ENCODE data around the gene TALDO1.
A peak's percentile ranks its signal among the peaks of the same experiment; 100 is the strongest.

TALDO1 gene

DNA sequence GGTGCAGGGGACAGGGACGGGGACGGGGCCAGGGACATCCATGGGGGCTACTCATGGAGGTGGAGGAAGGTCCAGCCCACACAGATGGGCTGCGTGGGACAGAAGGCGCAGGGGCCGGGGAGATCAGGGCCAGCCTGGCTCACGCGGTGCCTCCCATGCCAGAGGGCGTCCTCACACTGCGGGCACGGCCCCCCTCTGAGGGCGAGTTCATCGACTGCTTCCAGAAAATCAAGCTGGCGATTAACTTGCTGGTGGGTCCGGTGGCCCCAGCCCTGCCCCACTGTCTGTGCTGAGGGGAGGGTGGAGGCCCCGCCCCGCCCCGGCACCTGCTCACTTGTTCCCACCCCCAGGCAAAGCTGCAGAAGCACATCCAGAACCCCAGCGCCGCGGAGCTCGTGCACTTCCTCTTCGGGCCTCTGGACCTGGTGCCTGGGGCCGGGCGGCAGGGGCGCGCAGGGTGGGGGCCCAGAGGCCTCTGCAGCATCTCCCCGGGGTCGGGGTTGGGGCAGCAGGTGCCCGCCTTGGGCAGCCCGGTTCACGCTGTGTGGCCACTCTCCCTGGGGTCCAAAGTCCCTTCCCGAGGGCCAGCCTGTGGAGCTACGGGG is 25.4 kb upstream of the TALDO1 start:
- H3K79me2 ChIP-seq (ENCODE audit: insufficient read depth, low read length), result no peaks in the 10 kb centered on the region
- no peaks in the 10 kb centered on the region for H4K20me1 ChIP-seq (ENCODE audit: insufficient read depth, low read length, poor library complexity, severe bottlenecking)
- H2AFZ ChIP-seq (ENCODE audit: low read length), result no peak overlapping the region
- TF ChIP-seq, protein P1, sequence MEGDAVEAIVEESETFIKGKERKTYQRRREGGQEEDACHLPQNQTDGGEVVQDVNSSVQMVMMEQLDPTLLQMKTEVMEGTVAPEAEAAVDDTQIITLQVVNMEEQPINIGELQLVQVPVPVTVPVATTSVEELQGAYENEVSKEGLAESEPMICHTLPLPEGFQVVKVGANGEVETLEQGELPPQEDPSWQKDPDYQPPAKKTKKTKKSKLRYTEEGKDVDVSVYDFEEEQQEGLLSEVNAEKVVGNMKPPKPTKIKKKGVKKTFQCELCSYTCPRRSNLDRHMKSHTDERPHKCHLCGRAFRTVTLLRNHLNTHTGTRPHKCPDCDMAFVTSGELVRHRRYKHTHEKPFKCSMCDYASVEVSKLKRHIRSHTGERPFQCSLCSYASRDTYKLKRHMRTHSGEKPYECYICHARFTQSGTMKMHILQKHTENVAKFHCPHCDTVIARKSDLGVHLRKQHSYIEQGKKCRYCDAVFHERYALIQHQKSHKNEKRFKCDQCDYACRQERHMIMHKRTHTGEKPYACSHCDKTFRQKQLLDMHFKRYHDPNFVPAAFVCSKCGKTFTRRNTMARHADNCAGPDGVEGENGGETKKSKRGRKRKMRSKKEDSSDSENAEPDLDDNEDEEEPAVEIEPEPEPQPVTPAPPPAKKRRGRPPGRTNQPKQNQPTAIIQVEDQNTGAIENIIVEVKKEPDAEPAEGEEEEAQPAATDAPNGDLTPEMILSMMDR (conservative IDR thresholded peaks at IDR 0.05; ENCODE audit: low read length), result no peak
- TF ChIP-seq EZH2phosphoT487 (IDR thresholded peaks at IDR 0.05; ENCODE audit: borderline replicate concordance), result no peak
- no peaks in the 10 kb centered on the region for H3K9me2 ChIP-seq (replicated peaks; ENCODE audit: low read depth, low read length)
- H3K27me3 ChIP-seq (ENCODE audit: insufficient read depth, low read length, poor library complexity, severe bottlenecking), result no peaks in the 10 kb centered on the region
- no peak overlapping the region for H3K9ac ChIP-seq (ENCODE audit: low read depth, low read length, poor library complexity, severe bottlenecking)
- no peaks in the 10 kb centered on the region for H3K9me3 ChIP-seq (ENCODE audit: insufficient read depth, low read depth, low read length)
- no peaks in the 10 kb centered on the region for H3F3A ChIP-seq (ENCODE audit: low read depth)
- H3K4me3 ChIP-seq (ENCODE audit: low read length, poor library complexity, severe bottlenecking), result no peak overlapping the region
- no peaks in the 10 kb centered on the region for H3K36me3 ChIP-seq (ENCODE audit: insufficient read depth, low read length)
- H3K4me2 ChIP-seq (ENCODE audit: low read depth, low read length, poor library complexity, severe bottlenecking), result no peak overlapping the region
- H3K4me1 ChIP-seq (ENCODE audit: insufficient read depth, low read length, poor library complexity, severe bottlenecking), result peaks cover 3% of the 10 kb centered on the region

DNA sequence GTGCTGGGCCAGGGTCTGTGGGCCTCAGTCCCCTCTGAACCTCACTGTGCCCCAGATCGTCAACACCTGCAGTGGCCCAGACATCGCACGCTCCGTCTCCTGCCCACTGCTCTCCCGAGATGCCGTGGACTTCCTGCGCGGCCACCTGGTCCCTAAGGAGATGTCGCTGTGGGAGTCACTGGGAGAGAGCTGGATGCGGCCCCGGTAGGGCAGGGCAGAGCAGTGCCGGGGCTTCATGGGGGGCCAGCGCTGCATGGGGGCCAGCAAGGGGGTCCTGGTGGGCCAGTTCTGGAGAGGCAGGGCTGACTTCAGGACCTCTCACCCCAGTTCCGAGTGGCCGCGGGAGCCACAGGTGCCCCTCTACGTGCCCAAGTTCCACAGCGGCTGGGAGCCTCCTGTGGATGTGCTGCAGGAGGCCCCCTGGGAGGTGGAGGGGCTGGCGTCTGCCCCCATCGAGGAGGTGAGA is 24.9 kb upstream of the TALDO1 start:
- no peak overlapping the region for H3K4me3 ChIP-seq (ENCODE audit: low read length, poor library complexity, severe bottlenecking)
- TF ChIP-seq, protein P1 (conservative IDR thresholded peaks at IDR 0.05; ENCODE audit: low read length), result no peak
- no peak for TF ChIP-seq EZH2phosphoT487 (IDR thresholded peaks at IDR 0.05; ENCODE audit: borderline replicate concordance)
- no peaks in the 10 kb centered on the region for H3F3A ChIP-seq (ENCODE audit: low read depth)
- no peaks in the 10 kb centered on the region for H3K36me3 ChIP-seq (ENCODE audit: insufficient read depth, low read length)
- H3K9me3 ChIP-seq (ENCODE audit: insufficient read depth, low read depth, low read length), result no peaks in the 10 kb centered on the region
- no peaks in the 10 kb centered on the region for H4K20me1 ChIP-seq (ENCODE audit: insufficient read depth, low read length, poor library complexity, severe bottlenecking)
- no peak overlapping the region for H3K4me2 ChIP-seq (ENCODE audit: low read depth, low read length, poor library complexity, severe bottlenecking)
- H2AFZ ChIP-seq (ENCODE audit: low read length), result no peak overlapping the region
- H3K79me2 ChIP-seq (ENCODE audit: insufficient read depth, low read length), result no peaks in the 10 kb centered on the region
- peaks cover 3% of the 10 kb centered on the region for H3K4me1 ChIP-seq (ENCODE audit: insufficient read depth, low read length, poor library complexity, severe bottlenecking)
- H3K9ac ChIP-seq (ENCODE audit: low read depth, low read length, poor library complexity, severe bottlenecking), result no peak overlapping the region
- H3K9me2 ChIP-seq (replicated peaks; ENCODE audit: low read depth, low read length), result no peaks in the 10 kb centered on the region
- H3K27me3 ChIP-seq (ENCODE audit: insufficient read depth, low read length, poor library complexity, severe bottlenecking), result no peaks in the 10 kb centered on the region

DNA sequence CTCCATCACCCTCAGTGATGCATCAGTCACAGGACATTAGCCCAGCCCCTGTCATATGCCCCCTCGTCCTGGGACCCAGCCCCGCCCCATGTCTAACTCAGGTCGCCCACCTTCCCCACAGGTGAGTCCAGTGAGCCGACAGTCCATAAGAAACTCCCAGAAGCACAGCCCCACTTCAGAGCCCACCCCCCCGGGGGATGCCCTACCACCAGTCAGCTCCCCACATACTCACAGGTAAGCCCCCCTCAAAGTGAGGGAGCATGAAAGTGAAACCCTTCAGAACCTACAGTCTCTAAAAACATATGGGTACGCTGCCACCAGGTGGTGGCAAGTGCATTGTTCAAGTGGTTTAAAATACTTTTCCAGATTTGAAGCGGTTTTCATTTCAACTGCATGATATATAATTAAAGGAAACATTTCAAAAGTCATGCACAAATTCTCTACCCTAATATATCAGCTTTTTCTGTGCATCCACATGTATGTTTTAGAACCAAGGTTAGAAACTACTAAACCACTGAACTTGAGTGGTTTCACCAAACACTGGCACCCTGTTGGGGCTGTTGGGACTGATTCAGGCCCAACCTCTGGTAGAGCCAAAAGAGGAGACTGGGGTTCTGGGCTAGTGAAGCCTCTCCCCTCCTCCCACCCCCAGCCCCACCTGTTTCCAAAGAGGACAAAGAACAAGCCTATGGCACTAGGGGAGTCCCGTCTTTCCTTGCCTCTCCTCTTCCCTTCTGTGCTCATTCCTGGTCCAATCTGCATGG is 24.0 kb upstream of the TALDO1 start:
- H3K9me2 ChIP-seq (replicated peaks; ENCODE audit: low read depth, low read length), result no peaks in the 10 kb centered on the region
- no peaks in the 10 kb centered on the region for H3K9me3 ChIP-seq (ENCODE audit: insufficient read depth, low read depth, low read length)
- H4K20me1 ChIP-seq (ENCODE audit: insufficient read depth, low read length, poor library complexity, severe bottlenecking), result no peaks in the 10 kb centered on the region
- H2AFZ ChIP-seq (ENCODE audit: low read length), result no peak overlapping the region
- no peak overlapping the region for H3K9ac ChIP-seq (ENCODE audit: low read depth, low read length, poor library complexity, severe bottlenecking)
- TF ChIP-seq, protein P1 (conservative IDR thresholded peaks at IDR 0.05; ENCODE audit: low read length), result peak; percentile 80
- TF ChIP-seq EZH2phosphoT487 (IDR thresholded peaks at IDR 0.05; ENCODE audit: borderline replicate concordance), result no peak
- H3K79me2 ChIP-seq (ENCODE audit: insufficient read depth, low read length), result no peaks in the 10 kb centered on the region
- H3K4me2 ChIP-seq (ENCODE audit: low read depth, low read length, poor library complexity, severe bottlenecking), result no peak overlapping the region
- H3K27me3 ChIP-seq (ENCODE audit: insufficient read depth, low read length, poor library complexity, severe bottlenecking), result no peaks in the 10 kb centered on the region
- no peaks in the 10 kb centered on the region for H3K36me3 ChIP-seq (ENCODE audit: insufficient read depth, low read length)
- H3F3A ChIP-seq (ENCODE audit: low read depth), result no peaks in the 10 kb centered on the region
- no peak overlapping the region for H3K4me3 ChIP-seq (ENCODE audit: low read length, poor library complexity, severe bottlenecking)
- peaks cover 3% of the 10 kb centered on the region for H3K4me1 ChIP-seq (ENCODE audit: insufficient read depth, low read length, poor library complexity, severe bottlenecking)

All from Loucy (cell line).